Caki2 (cell line): ENCODE data around the gene GMPPA. TPM values are rescaled to one million over a fixed set of nuclear protein-coding genes. Genes with fewer than 3 reads are reported as not detected.

Experiments used
- DNase-seq: peaks from one replicate; pipeline ENCODE4 v3.0.0-alpha.2; 2015; ENCODE audit warnings: low read depth
- in situ Hi-C: cut with HindIII; loops from 2 replicates; pipeline ENCODE4 v1.10.0; 2016; ENCODE audit warnings: low sequenced_read_pairs, low pct_unique_long_range_greater_than_20kb, mixed read lengths
- total RNA-seq: library from RNA; depleted of rRNA; stranded (reverse); fragments of >200 nt; shearing (Covaris generic); gene quantifications from 2 replicates; pipeline ENCODE4 v1.2.3, GENCODE V29; 2014; ENCODE audit warnings: low replicate concordance

GMPPA gene
- total RNA-seq, 1 experiment from 2014 or later = 95.2 TPM

GRCh38 chr2:219543596-219544358 lies 45.1 kb downstream of the GMPPA start, which contains the start of the genes CHPF and TMEM198:
CHPF (minus strand) TSS chr2:219543809; CDS start chr2:219543538, 271 bp downstream.
TMEM198 (plus strand) TSS chr2:219544028; CDS start chr2:219544728, 700 bp downstream.
- in situ Hi-C loops = no loop called here

DNA sequence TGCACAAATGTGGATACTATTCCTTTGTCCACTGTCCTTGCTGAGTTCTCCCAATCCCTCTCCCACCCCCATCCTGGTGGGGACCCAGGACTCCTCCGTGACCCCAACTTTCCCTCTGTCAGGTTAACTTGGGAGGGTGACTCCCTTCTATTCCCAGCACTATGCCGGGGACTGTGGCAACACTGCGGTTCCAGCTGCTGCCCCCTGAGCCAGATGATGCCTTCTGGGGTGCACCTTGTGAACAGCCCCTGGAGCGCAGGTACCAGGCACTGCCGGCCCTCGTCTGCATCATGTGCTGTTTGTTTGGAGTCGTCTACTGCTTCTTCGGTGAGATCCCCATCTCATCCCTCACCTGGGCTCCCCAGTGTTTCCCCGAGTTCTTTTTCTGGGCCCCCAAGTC lies 45.9 kb downstream of the GMPPA start:
- in situ Hi-C loops = no loop called here
- no peak for DNase-seq

More at GRCh38 chr2:219543596-219544358, 45.1 kb downstream of the GMPPA start, which contains the start of the genes CHPF and TMEM198:
- peak; percentile 100 for DNase-seq

DNA sequence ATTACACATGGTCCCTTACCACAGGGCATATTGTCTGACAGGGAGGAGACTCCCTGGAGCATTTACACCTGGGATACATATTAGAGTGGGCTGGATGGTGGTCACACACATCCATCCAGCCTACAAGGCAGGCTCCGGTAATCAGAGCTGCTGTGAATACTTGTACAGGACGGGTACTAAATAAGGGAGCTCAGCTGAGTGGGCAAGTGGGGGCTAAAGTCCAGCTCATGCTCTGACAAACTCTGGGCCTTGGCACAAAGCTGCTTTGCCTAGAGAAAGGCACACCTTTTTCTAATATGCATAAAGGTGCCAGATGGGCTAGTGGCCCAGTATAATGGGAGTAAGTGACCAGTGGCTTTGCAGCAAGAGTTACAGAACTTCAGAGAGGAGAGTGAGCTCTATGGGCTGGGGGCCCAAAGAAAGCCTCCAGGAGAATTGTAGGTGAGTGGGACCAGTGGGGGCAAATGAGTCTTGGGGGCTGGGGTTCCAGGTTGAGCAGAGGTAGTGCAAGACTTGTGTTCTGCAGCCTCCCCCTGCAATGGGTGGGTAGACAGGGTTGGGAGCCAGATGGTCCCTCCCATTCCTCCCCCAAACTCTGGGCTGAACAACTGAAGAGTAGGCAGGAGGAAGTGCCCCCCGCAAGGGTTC lies 46.7 kb downstream of the GMPPA start:
- no peak for DNase-seq
- in situ Hi-C loops = no loop called here

DNA sequence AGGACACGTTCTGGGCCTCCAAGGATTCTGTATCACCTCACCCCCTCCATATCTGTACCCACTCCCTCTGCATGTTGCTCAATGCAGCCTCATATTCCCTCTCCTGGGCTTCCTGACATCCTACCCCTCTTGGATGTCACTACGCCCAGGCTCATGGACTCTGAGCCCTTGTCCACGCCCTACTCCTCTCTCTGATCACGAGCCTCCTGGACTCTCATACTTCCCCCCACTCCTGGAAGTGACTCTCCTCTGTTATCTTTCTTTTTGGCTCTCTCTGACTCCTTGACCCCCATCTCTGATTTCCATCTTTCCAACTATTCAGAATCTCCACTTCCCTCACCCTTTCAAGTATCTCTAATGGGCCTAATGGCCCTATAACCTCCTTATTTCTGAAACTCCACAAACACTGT lies 47.3 kb downstream of the GMPPA start:
- no peak for DNase-seq
- in situ Hi-C loops = no loop called here

GRCh38 chr2:219547621-219548020 lies 48.9 kb downstream of the GMPPA start:
- in situ Hi-C loops = no loop called here

DNA sequence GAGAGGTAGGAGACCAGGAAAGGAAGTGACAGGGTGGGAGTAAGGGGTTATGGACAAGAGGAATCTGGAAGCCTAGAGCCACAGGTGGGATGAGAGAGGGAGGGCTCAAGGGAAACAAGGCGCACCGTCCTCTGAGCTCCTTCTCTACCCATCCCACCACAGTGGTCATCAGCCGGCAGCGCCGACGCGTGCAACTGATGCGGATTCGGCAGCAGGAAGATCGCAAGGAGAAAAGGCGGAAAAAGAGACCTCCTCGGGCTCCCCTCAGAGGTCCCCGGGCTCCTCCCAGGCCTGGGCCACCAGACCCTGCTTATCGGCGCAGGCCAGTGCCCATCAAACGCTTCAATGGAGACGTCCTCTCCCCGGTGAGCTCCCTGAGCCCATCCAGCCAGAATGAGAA lies 50.3 kb downstream of the GMPPA start:
- no peak for DNase-seq
- in situ Hi-C loops = no loop called here

More at GRCh38 chr2:219547621-219548020, 48.9 kb downstream of the GMPPA start:
- no peak for DNase-seq

DNA sequence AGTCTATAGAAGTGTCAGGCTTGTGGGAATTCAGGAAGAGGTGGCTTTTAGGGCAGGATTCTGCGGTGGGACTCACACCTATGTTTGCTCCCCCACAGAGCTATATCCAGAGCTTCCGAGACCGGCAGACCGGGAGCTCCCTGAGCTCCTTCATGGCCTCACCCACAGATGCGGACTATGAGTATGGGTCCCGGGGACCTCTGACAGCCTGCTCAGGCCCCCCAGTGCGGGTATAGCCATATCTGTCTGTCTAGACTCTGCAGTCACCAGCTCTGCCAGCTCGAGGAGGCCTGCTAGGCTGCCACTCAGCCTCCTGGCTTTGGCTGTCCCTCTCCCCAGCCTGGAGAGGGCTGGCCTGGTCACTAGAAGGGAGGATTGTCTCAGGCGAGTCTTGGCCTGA lies 50.9 kb downstream of the GMPPA start:
- in situ Hi-C loops = no loop called here
- DNase-seq = no peak

DNA sequence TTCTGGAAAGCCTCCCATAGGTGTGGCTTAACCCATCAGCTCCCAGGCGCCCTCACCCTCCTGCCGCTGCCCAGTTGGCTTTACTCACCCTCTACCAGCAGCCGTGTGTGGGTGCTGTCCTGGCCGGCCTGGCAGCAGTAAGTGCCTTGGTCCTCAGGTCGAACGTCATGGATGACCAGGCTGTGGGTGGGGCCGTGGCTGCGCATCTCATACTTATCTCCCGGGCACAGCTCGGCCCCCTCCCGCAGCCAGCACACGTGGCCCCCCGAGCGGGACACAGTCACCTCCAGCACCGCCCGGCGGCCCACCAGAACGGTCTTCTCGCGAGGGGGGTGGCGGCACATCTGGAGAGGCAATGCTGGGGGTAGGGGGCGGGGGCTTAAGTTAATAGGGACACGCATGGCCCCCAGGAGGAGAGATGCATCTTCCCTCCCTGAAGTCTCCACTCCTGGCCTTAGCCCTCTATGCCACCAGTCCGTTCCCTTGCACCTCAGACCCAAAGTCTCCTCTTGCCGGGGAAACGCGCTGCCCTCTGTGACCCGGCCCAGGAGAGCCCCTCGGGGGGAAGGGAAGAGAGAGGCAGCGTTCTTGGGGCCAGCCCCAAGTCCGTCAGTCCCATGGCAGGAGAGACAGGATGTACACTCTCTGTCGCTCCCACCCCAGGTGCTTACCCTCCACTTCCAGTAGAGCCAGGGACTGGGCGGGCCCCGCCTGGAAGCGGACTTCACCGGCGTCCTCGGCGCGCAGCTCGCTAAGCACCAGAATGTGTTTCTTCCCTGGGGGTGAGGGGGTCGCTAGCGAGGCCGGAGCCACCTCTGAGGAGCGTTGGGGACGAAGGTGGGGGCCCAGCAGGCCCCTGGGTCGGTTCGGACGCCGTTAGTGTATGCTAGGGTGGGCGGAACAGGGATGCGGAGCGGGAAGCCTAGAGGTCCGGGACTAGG lies 53.0 kb downstream of the GMPPA start:
- in situ Hi-C loops = no loop called here
- DNase-seq = peak; percentile 54

- in situ Hi-C loops = no loop called here
- peak; percentile 82 for DNase-seq
Observed at GRCh38 chr2:219552382-219553167, 53.9 kb downstream of the GMPPA start.

- in situ Hi-C loops = no loop called here
- DNase-seq = no peak
Observed at GRCh38 chr2:219553168-219553417, 54.4 kb downstream of the GMPPA start.

- in situ Hi-C loops = no loop called here
- no peak for DNase-seq
Observed at GRCh38 chr2:219553463-219553963, 54.8 kb downstream of the GMPPA start.

DNA sequence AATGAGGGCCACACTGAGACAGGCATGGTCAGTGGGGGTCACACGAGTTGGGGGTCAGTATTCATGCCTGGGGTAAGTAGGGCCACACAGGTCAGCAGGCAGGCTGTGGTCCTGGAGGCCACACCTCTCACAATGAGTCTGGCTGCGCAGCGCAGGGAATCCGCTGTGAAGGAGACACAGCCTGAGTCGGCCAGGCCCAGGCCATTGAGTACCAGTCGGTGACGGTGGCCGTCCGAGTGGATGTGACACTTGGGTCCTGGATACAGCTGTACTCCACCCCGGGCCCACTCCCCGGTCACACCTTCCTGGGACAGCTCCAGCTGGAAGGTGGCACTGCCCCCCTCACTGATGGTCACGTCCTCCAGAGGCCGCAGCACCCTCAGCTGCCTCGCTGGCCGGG lies 55.7 kb downstream of the GMPPA start:
- in situ Hi-C loops = no loop called here
- no peak for DNase-seq

DNA sequence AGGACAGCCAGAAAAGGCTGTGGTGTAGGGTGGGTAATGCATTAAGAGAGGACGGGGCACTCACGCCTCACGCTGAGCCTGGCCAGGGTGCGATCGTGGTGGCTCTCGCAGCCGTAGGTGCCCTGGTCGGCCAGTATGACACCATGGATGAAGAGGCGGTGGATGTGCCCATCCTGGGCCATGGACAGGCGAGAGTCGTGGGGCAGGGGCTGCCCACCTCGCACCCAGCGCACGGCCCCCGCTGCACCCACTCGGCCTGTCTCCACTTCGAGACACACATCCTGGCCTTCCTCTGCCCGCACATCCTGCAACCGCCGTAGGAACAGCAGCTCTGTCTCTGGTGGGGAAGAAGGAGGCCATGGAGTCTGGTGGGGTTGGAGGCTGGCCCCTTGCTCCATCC lies 57.3 kb downstream of the GMPPA start:
- no peak for DNase-seq
- in situ Hi-C loops = no loop called here

GRCh38 chr2:219556413-219556812 lies 57.7 kb downstream of the GMPPA start:
- in situ Hi-C loops = no loop called here
- no peak for DNase-seq
